BJ (cell line): ENCODE results near the gene PTPN7. TPM values are rescaled to one million over a fixed set of nuclear protein-coding genes. Genes with fewer than 3 reads are reported as not detected.
"Not testable (repeated sequence)": the region's sequence is repeated elsewhere in the genome, so short reads cannot be mapped to it uniquely, and the experiment has no call there.

ENCODE experiments used
- CTCF ChIA-PET: fragments of 350-600 bp; formaldehyde crosslinking; extraction: SDS; loops from one replicate; lab custom pipeline; 2021; ENCODE audit warnings: antibody characterized with exemption, inconsistent platforms; lab: Yijun Ruan, JAX
- POLR2A ChIA-PET: fragments of 300-600 bp; sonication (Branson Sonifier 250); formaldehyde crosslinking; extraction: SDS; loops from one replicate; lab custom pipeline; 2021; ENCODE audit warnings: antibody characterized with exemption; lab: Charles Lee
- DNase-seq: peaks from one replicate; pipeline ENCODE4 v3.0.0-alpha.2; 2011; ENCODE audit warnings: low read depth
- H3K27me3 ChIP-seq: 2 replicates; pipeline ENCODE4 v1.6.0; 2011; ENCODE audit warnings: low read length; ENCODE audit not compliant: control insufficient read depth, insufficient read depth
- H3K36me3 ChIP-seq: 2 replicates; pipeline ENCODE4 v1.5.1; 2011; ENCODE audit warnings: low read length; ENCODE audit not compliant: control insufficient read depth, insufficient read depth
- H3K4me3 ChIP-seq: 2 replicates; pipeline ENCODE4 v1.5.1; 2011; ENCODE audit warnings: low read depth, mild to moderate bottlenecking, control low read depth, low read length
- polyA plus RNA-seq: library from polyadenylated mRNA; depleted of rRNA; stranded (reverse); fragments of >200 nt; gene quantifications from 2 replicates; pipeline ENCODE4 v1.2.3, GENCODE V29; 2011
- TF ChIP-seq, protein P1 (sequence below): IDR thresholded peaks from 2 replicates; pipeline ENCODE4 v1.5.1; 2011; ENCODE audit warnings: low read depth, mild to moderate bottlenecking, control low read depth, inconsistent platforms, low read length, moderate library complexity; ENCODE audit not compliant: insufficient read depth

Gene PTPN7
- polyA plus RNA-seq, 1 experiment: not detected

GRCh38 chr1:202184750-202185460 is 24.5 kb upstream of the PTPN7 start:
- peak; percentile 10 for DNase-seq
- CTCF ChIA-PET: interaction anchor here (0.6 to 10.8 kb wide), 19 partner anchors 9 to 870 kb away, joined by 3 to 206 read pairs (median 4); partner anchors contain the start of gene LGR6
- TF ChIP-seq, protein P1, sequence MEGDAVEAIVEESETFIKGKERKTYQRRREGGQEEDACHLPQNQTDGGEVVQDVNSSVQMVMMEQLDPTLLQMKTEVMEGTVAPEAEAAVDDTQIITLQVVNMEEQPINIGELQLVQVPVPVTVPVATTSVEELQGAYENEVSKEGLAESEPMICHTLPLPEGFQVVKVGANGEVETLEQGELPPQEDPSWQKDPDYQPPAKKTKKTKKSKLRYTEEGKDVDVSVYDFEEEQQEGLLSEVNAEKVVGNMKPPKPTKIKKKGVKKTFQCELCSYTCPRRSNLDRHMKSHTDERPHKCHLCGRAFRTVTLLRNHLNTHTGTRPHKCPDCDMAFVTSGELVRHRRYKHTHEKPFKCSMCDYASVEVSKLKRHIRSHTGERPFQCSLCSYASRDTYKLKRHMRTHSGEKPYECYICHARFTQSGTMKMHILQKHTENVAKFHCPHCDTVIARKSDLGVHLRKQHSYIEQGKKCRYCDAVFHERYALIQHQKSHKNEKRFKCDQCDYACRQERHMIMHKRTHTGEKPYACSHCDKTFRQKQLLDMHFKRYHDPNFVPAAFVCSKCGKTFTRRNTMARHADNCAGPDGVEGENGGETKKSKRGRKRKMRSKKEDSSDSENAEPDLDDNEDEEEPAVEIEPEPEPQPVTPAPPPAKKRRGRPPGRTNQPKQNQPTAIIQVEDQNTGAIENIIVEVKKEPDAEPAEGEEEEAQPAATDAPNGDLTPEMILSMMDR: peak; percentile 95
- POLR2A ChIA-PET: no interaction called here
- Histone ChIP-seq H3K36me3 (no peaks in the 10 kb centered on the region), H3K4me3 (no peak overlapping the region), H3K27me3 (peaks cover 25% of the 10 kb centered on the region)

DNA sequence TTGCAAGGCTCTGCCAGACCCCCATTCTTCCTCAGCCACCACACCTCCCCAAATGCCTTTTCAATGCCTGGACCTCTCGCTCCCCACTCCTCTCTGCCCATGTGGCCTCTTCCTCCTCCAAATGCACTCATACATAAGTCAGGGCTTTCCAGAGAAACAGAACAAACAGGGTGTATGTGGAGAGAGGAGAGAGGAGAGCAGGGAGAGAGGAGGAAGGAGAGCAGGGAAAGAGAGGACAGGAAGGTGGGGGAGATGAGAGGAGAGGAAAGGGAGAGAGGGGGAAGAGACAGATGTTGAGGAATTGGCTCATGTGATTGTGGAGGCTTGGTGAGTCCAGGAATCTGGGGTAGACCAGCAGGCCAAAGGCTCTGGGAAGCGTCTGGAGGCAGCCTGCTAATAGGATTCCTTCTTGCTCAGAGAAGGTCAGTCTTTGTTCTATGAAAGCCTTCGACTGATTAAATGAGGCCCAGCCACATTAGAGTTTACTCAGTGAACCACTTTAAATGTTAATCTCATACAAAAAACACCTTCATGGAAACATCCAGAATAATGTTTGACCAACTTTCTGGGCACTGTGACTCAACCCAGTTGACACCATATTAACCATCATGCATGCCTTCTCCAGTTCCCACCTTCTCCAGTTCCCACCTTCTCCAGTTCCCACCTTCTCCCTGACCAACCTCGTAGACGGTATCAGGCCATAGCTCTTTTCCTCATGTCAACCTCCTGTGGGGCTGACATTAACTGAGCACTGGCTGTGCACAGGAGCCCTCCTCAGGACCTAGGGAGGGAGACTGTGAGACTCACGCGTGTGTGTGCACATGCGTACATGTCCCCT is 21.9 kb upstream of the PTPN7 start:
- TF ChIP-seq, protein P1: no peak
- Histone ChIP-seq H3K36me3 (no peaks in the 10 kb centered on the region), H3K4me3 (no peak overlapping the region), H3K27me3 (peaks cover 26% of the 10 kb centered on the region)
- ChIA-PET POLR2A (no interaction called here), CTCF (interaction anchor here (0.8 to 10.8 kb wide), 6 partner anchors 8 to 135 kb away, joined by 3 to 206 read pairs (median 12); partner anchors contain the start of gene LGR6)
- DNase-seq: no peak

DNA sequence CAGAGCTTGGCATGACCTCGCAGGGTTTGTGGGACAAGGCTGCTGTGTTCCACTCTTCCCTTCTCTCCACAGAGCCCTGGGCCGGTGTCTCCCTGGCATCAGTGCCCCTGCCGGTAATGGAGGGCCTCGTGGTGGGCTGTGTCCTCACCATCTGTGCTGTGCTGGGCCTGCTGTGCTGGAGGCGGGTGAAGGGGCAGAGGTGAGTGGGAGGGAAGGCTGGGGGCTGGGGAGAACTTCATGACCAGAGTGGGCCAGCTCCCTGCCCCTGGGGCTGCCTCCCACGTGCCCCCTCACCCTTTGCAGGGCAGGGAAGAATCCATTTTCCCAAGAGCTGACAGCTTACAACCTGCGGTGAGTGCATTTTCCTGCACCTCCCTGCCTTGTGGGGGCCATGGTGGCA is 21.2 kb upstream of the PTPN7 start:
- CTCF ChIA-PET: interaction anchor here (3.5 to 10.8 kb wide), 3 partner anchors 8 to 136 kb away, joined by 20 to 206 read pairs (median 22); partner anchors contain the start of gene LGR6
- H3K27me3 ChIP-seq: peaks cover 22% of the 10 kb centered on the region
- DNase-seq: no peak

GRCh38 chr1:202180751-202181139 is 20.3 kb upstream of the PTPN7 start:
- POLR2A ChIA-PET, H3K36me3 ChIP-seq, DNase-seq, H3K4me3 ChIP-seq: not testable (repeated sequence)
- CTCF ChIA-PET: interaction anchor here (1.1 to 10.8 kb wide), 4 partner anchors 9 to 137 kb away, joined by 5 to 206 read pairs (median 21); partner anchors contain the start of gene LGR6
- H3K27me3 ChIP-seq: peaks cover 22% of the 10 kb centered on the region

More for the DNA sequence above, 21.2 kb upstream of the PTPN7 start:
- TF ChIP-seq, protein P1: no peak
- POLR2A ChIA-PET: no interaction called here
- H3K4me3 ChIP-seq: no peak overlapping the region
- no peaks in the 10 kb centered on the region for H3K36me3 ChIP-seq

GRCh38 chr1:202179828-202180750 is 19.7 kb upstream of the PTPN7 start:
- POLR2A ChIA-PET: no interaction called here

More at GRCh38 chr1:202179828-202180750, 19.7 kb upstream of the PTPN7 start:
- H3K36me3 ChIP-seq: no peaks in the 10 kb centered on the region
- peaks cover 22% of the 10 kb centered on the region for H3K27me3 ChIP-seq
- TF ChIP-seq, protein P1: no peak
- CTCF ChIA-PET: interaction anchor here (0.6 to 10.8 kb wide), 5 partner anchors 10 to 138 kb away, joined by 3 to 206 read pairs (median 20); partner anchors contain the start of gene LGR6
- H3K4me3 ChIP-seq: no peak overlapping the region
- DNase-seq: no peak
